Activated naive CD4-positive, alpha-beta T cell treated with Interleukin-2 at 50 U/mL for 16 hours (primary cell): ENCODE results near the gene NMT1.

Experiments used
- DNase-seq: peaks from one replicate; pipeline ENCODE4 v3.0.0-alpha.2; 2020

Gene NMT1

GRCh38 chr17:45060797-45061605, at the start of gene NMT1:
TSS of gene NMT1 (plus strand) at chr17:45061317. CDS start at chr17:45061330, 13 bp downstream.
- peak; percentile 96 for DNase-seq

GRCh38 chr17:45011767-45012166, 49.4 kb upstream of the NMT1 start:
- no peak for DNase-seq

- DNase-seq: no peak
Observed at GRCh38 chr17:45013021-45013997, 47.8 kb upstream of the NMT1 start.

- no peak for DNase-seq
Observed at GRCh38 chr17:45016237-45016636, 44.9 kb upstream of the NMT1 start.

- no peak for DNase-seq
Observed at GRCh38 chr17:45016823-45017222, 44.3 kb upstream of the NMT1 start.

- DNase-seq: no peak
Observed at GRCh38 chr17:45018514-45018847, 42.6 kb upstream of the NMT1 start.

GRCh38 chr17:45018848-45019711, 42.0 kb upstream of the NMT1 start:
- peak; percentile 39 for DNase-seq

- DNase-seq: no peak
Observed at GRCh38 chr17:45020354-45021138, 40.6 kb upstream of the NMT1 start.

- peak; percentile 62 for DNase-seq
Observed at GRCh38 chr17:45021607-45022287, 39.4 kb upstream of the NMT1 start.

GRCh38 chr17:45022288-45022648, 38.8 kb upstream of the NMT1 start:
- no peak for DNase-seq

- no peak for DNase-seq
Observed at GRCh38 chr17:45022655-45023339, 38.3 kb upstream of the NMT1 start.

GRCh38 chr17:45029096-45029495, 32.0 kb upstream of the NMT1 start:
- no peak for DNase-seq

- no peak for DNase-seq
Observed at GRCh38 chr17:45029758-45030423, 31.2 kb upstream of the NMT1 start.

- DNase-seq: no peak
Observed at GRCh38 chr17:45030733-45031132, 30.4 kb upstream of the NMT1 start.

- DNase-seq: no peak
Observed at GRCh38 chr17:45031231-45032173, 29.6 kb upstream of the NMT1 start.

- DNase-seq: no peak
Observed at GRCh38 chr17:45032174-45032541, 29.0 kb upstream of the NMT1 start.

- DNase-seq: no peak
Observed at GRCh38 chr17:45034599-45034998, 26.5 kb upstream of the NMT1 start.

- no peak for DNase-seq
Observed at GRCh38 chr17:45035848-45036247, 25.3 kb upstream of the NMT1 start.

- DNase-seq: no peak
Observed at GRCh38 chr17:45036691-45037090, 24.4 kb upstream of the NMT1 start.
